ENCODE measurements around the gene DNAJC12.
"Not testable (repeated sequence)": the region's sequence is repeated elsewhere in the genome, so short reads cannot be mapped to it uniquely, and the experiment has no call there.

The DNAJC12 gene

DNA sequence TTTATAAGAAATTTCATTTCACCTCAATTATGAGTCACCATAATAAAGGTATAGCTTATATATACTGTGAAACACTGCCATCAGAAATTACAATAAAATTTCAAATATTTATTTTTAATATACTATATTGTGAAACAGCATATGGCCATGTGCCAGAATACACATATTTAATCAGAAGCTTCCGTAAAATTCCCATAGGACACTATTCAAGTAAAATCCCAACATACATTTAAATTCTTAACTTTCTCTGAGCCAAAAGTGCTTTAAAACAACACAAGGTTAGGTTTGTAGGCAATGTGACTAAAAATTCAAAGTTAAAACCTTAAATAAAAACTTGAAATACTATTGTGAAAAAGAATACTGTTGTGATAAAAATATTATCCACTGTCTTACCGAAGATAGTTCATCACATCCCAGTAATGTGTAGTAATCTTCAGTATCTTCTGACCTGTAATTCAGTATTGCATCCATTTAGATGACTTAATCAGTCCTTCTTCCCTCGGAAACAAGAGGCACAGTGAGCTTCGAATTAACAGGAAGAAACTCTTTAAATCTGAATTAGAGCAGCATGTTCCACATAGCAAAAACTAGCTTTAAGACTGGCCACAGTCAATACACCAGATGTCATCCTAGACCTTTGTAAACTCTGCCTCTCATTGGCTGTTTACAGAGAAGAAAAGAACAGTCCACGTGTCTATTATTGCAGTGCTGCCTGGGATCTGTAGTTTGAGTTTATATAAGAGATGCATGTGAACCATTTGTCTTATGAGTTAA lies at the start of gene DNAJC12:
Gene DNAJC12 (minus strand): TSS at position 648 of the 774 bp plus-strand sequence. CDS start 177 bp downstream, at position 471.
- DNase-seq (ENCODE audit: low spot score), result peak; percentile 22

DNA sequence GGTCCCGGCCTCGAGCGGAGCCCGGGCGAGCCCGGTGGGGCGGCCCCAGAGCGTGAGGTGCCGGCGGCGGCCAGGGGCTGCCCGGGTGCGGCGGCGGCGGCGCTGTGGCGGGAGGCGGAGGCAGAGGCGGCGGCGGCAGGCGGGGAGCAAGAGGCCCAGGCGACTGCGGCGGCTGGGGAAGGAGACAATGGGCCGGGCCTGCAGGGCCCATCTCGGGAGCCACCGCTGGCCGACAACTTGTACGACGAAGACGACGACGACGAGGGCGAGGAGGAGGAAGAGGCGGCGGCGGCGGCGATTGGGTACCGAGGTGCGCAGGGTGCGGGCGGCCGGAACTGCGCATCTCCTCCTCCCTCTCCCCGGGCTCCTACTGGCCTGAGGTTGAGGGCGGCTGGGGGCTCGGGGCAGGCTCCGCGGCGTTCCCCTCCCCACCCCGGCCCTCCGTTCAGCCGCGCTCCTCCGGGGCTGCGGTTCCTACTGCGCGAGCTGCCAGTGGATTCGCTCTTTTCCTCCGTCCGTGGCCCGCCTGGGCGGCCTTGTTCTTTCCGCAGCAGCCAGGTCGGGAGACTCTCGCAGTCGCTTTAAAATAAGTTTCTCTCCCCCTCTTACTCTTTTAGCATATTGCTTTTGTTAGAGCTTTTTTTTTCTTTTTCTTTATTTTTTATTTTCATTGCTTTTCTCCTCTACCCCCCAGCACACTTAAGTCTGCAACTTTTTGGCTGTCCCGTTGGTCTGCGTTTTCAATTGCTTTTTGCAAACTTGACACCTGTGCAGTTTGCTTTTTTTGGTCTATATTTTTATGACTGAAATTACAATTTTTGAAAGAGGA lies 47.1 kb upstream of the DNAJC12 start:
- DNase-seq (ENCODE audit: low spot score), result peak; percentile 65

DNA sequence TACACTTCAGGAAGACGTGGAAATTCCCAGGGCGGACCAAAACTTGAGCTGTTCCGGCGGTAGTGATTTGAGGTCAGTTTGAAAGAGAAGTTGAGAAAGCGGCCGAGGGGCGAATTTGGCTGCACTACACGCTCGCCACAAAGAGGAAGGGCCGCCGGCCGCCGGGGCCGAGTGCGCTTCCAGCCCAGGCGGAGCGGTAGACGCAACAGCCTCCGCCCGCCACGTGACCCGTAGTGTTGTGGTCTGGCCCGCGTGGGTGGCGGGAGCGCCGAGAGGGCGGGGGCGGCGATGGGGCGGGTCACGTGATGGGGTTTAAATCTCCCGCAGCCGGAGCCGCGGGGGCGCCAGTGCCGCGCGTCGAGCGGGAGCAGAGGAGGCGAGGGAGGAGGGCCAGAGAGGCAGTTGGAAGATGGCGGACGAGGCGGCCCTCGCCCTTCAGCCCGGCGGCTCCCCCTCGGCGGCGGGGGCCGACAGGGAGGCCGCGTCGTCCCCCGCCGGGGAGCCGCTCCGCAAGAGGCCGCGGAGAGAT lies 46.4 kb upstream of the DNAJC12 start, which contains the start of gene SIRT1:
Gene SIRT1 (plus strand): TSS at position 344 of the 529 bp plus-strand sequence. CDS start 66 bp downstream, at position 410.
- DNase-seq (ENCODE audit: low spot score), result peak; percentile 96

DNA sequence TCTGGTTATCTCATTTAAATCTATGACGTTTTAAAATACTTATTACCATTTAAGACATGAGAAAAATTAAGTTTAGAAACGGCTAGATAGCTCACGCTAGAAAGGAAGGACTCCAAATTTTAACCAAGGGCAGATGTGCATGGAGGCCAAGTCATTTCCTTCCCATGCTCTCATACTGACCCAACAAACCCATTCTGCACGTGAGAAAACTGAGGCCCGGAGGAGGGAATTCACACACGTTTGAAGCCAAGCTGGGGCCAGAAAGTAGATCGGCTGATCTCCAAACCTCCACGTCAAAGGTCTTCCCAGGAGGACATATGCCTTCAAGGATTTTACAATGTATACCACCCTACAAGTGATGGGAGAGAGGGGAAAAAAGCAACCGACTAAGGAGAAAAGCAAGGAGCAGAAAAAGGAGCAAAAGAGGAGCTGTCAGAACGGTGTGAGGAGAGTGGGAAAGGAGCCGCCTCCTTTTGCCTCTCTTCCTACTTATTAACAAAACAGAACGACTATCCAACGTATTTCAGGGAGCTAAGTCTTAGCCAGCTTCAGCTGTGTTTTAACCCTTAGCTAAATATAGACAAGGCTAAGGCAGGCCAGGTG lies 45.8 kb upstream of the DNAJC12 start:
- no peak for DNase-seq (ENCODE audit: low spot score)

DNA sequence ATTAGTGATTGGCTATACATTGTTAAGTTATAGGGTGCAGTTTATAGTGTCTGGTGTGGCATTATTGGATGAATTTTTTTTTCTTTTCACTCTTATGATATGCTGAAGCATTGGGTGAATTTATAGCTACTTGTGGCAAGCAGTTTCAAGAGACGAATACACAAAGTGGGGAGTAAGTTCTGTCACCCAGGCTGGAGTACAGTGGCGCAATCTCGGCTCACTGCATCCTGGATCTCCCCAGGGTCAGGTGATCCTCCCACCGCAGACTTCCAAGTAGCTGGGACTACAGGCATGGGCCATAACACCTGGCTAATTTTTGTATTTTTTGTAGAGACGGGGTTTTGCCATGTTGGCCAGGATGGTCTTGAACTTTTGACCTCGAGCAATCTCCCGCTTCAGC lies 40.1 kb upstream of the DNAJC12 start:
- no peak for DNase-seq (ENCODE audit: low spot score)

DNA sequence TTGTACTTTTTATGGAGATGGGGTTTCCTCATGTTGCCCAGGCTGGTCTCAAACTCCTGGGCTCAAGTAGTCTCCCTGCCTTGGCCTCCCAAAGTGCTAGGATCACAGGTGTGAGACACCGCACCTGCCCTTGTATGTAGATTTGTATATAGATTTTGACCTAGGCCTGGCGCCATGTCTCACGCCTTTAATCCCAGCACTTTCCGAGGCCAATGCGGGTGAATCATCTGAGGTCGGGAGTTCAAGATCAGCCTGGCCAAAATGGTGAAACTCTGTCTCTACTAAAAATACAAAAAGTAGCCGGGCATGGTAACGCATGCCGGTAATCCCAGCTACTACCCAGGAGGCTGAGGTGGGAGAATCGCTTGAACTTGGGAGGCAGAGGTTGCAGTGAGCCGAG lies 39.4 kb upstream of the DNAJC12 start:
- not testable (repeated sequence) for DNase-seq (ENCODE audit: low spot score)

DNA sequence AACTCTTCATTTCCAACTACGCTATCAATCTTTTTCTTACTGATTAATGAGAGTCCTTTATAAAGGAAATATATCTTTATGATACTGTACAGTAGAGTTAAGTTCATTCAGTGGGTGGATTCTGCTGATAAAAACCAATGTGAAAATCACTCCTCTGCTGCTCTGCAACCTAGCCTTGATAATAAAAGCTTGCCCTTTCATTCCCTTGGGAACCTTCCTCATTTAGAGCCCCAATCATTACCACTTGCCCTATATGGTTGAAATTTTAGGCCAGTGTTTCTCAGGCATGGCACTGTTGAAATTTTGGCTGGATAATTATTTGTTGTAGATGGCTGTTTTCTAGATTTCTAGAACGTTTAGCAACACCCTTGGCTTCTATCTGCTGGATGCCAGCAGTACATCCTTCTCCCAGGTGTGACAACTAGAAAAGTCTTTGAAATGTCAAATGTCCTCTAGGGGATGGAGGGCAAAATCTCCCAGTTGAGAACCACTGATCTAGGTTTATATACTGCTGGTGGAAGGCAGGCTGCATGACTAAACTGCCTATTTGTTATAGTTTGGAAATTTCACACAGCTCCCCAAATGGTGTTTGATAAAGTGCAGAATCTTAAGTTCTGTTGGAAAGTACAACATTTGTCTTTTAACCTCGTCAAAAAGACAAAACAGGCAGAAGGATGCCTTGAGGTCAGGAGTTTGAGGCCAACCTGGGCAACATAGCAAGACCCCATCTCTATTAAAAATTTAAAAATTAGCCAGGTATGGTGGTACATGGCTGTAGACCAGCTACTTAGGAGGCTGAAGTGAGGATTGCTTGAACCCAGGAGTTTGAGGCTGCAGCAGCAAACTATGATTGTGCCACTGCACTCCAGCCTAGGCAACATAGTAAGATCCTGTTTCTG lies 37.6 kb upstream of the DNAJC12 start:
- no peak for DNase-seq (ENCODE audit: low spot score)

DNA sequence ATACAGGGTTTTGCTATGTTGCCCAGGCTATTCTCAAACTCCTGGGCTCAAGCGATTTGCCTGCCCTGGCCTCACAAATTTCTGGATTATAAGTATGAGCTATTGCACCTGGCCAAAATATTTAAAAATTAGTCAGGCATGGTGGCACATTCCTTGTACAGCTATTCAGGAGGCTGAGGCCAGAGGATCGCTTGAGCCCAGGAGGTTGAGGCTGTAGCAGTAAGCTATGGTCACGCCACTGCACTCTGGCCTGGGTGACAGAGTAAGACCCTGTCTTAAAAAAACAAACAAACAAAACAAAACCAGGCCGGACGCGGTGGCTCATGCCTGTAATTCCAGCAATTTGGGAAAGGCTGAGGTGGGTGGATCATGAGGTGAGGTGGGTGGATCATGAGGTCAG lies 32.0 kb upstream of the DNAJC12 start:
- no peak for DNase-seq (ENCODE audit: low spot score)

DNA sequence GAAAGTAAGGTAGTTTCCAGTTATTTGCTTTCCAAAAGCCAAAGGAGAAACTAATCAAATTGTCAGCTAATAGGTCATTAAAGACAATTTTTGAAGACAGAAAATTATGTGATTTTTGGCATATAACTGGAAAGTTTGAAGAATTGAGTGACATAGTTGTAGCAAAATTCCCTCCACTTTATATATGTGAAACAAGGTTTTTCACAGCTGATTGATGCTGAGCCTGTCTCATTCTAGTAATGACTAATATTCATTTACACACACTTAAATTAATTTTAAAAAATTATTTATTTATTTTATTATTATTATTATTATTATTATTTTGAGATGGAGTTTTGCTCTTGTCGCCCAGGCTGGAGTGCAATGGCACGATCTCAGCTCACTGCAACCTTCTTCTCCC lies 30.1 kb upstream of the DNAJC12 start:
- DNase-seq (ENCODE audit: low spot score), result no peak

DNA sequence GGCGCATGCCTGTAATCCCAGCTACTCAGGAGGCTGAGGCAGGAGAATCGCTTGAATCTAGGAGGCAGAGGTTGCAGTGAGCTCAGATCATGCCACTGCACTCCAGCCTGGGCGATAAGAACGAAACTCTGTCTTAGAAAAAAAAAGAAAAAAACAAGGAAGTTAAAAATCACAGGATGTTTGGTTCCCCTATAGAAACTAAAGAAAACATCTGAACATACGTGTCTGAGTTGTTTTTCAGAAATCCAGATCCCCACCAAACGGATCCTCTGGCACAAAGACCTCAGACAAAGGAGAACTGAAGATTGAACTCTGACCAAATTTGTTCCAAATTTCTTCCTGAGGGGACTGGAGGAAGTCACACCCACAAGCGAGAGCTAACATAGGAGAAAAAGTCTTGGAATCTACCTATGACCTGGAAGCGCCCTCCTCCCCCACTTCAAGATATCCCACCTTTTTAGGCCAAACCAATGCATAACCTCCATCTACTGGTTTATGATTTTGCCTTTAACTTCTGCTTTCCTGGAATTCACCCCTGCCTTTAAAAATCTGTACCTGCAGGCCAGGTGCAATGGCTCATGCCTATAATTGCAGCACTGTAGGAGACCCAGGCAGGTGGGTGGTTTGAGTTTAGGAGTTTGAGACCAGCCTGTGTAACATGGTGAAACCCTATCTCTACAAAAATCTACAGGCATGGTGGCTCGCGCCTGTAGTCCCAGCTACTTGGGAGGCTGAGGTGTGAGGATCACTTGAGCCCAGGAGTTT lies 26.8 kb upstream of the DNAJC12 start:
- no peak for DNase-seq (ENCODE audit: low spot score)

DNA sequence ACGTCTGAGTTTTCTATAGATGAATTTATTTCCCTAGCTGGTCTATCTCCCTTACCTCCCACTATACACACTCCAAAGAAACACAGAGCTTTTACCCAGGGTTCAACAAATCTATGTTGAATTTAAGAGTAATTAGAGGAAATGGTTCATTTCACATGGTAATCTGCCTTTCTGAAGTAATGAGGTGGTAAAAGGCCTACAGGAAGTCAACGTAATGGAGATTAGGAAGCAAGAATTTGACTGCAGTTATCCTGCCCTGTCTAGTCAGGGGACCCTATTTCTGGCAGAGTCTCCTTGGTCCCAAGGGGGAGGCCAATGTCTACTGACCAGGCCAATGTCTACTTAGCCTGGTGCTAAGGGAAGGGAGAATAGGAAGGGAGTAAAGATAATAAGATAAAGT lies 25.1 kb upstream of the DNAJC12 start:
- no peak for DNase-seq (ENCODE audit: low spot score)

DNA sequence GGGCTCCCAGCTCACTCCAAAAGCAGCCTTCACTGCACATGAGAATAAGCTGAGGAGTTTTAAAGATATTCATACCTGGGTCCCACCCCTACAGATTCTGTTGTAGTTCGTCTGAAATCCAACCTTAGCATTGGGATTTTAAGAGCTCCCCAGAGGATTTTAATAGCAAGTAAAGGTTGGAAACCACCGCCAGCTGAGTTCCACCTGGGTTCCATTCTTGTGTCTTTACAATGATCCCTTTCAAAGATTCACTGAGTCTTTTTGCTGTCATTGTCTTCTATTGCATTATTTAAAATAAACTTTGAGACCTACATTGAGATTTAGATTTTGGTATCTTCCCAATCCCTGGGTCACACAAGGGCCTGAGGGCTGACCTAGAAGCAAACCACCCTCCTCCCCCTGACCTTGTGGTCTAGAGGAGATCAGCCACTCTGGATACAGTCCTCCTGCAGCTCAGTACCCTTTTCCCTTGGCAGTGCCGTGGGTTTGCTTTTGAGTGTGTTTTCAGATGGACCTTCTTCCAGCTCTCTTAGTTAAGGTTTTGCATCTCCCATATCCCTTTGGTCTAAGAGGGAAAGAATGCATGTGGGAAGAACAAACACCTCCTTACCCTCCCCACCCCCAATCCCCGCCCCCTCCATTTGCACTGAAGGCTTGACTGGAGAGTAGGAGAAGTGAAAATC lies 23.9 kb upstream of the DNAJC12 start:
- no peak for DNase-seq (ENCODE audit: low spot score)

DNA sequence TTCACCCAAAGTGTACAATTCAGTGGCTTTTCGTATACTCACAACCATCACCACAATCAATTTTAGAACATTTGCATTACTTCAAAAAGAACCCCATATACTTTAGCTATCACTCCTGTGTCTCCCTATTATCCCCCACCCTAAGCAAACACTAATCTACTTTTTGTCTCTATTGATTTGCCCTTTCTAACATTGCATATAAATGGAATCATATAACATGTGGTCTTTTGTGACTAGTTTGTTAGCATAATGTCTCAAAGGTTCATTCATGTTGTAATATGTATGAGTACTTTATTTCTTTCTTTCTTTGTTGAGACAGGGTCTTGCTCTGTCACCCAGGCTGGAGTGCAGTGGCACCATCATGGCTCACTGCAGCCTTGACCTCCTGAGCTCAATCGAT lies 21.0 kb upstream of the DNAJC12 start:
- no peak for DNase-seq (ENCODE audit: low spot score)

DNA sequence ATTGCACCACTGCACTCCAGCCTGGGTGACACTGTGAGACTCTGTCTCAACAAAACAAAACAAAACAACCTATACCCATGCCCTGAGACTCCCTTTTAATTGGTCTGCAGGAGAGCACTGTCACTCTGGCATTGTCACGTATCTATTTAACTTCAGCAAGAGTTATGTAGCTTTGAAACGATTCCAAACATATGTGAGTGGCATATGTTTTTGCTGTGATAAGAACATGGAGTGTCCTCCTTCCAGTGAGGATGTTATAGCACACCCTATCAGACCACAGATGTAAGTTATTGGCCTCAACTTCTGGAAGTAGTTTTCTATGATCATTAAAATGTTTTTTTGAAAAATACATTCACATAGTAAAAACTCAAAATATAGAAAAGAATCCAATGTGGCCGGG lies 15.5 kb upstream of the DNAJC12 start:
- peak; percentile 95 for DNase-seq (ENCODE audit: low spot score)

DNA sequence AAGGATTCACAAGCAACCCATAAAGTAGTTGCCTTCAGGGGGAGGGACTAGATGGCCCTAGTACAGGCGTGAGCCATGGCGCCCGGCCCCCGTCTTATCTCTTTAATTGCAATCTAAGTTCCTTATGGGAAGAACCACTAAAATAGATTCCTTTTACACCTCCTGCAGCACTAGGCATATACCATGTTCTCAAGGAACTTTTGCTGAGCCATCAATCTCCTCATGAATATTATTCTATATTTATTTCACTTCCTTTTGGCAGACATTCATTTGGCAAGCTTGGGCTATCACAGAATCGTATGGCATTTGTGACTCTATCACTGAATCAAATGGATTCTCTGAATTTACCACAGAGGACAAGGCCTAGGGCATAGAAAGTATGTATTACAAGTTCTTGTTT lies 14.8 kb upstream of the DNAJC12 start:
- DNase-seq (ENCODE audit: low spot score), result peak; percentile 34

DNA sequence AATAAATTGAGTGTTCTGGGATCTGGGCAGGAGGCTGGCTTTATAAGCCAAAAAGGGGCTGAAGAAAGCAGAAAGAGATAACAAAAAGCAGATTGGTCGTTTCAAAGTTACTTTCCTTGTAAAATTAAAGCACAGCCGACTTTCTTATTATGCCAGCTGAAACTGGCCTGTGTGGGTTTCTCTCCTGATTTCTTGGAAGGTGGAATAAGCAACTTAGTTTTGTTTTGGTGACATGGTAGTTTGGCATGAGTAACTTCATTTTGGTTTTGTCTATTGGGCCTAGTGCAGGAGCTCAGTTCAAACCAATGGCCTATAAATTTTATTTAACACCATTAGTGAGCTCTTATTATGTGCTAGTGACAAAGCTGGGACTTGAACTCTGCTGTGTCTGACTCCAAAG lies 13.2 kb upstream of the DNAJC12 start:
- DNase-seq (ENCODE audit: low spot score), result no peak

DNA sequence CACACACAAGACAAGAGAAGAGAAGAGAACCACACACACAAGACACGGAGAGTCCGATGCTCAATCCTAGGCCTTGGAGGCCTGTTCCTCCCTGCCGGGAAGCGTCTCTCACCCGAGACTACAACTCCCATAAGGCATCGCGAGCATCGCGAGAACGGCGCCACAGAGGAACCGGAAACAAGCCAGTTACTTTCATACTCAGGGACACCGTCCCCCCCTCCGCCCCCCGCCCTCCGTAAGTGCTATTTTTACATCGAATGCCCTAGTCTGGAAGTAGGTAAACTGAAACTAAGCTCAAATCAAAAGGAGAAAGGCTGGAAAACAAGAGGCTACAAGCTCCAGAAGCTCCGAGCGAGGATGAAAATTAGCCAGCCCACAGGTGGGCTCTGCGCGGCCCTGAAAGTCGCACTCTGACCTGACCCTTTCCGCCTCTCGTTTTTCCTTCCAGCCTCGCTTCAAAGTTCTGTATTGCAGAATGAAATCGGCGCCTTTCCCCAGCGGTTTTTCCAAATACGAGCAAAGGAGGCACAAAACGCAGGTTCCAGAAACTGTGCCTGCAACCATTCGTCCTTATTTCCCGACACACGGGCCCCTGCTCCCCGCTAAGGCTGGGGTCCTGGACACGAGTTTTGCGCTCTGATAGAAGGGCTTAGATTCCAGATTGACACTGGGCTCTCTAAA lies 11.5 kb upstream of the DNAJC12 start:
- peak; percentile 94 for DNase-seq (ENCODE audit: low spot score)

DNA sequence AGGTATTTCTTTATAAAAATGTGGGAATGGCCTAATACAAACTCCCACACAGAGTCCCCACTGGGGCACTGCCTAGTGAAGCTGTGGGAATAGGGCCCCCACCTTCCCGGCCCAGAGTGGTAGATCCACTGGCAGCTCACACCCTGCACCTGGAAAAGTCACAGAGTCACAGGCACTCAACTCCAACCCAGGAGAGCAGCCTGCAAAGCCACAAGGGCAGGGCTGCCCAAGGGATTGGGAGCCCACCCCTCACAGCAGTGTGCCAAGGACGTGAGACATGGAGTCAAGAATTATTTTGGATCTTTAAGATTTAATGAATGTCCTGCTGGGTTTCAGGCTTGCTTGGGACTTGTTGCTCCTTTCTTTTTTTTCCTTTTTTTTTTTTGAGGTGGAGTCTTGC lies 5.3 kb upstream of the DNAJC12 start:
- no peak for DNase-seq (ENCODE audit: low spot score)

DNA sequence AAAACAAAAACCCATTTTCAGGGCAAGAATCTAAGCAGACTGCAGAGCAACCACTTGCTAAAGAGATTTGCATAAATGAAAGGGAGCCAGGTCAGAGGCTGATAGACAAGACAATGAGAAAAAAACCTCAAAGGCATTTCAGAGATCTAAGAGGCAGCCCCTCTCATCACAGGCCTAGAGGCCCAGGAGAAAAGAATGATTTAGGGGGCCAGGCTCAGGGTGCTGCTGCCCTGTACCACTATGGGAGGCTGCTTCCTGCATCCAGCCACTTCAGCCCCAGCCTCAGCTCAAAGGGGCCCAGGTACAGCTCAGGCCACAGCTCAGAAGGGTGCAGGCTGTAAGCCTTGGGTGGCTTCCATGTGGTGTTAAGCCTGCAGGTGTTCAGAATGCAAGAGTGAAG lies 3.7 kb upstream of the DNAJC12 start:
- DNase-seq (ENCODE audit: low spot score), result no peak

DNA sequence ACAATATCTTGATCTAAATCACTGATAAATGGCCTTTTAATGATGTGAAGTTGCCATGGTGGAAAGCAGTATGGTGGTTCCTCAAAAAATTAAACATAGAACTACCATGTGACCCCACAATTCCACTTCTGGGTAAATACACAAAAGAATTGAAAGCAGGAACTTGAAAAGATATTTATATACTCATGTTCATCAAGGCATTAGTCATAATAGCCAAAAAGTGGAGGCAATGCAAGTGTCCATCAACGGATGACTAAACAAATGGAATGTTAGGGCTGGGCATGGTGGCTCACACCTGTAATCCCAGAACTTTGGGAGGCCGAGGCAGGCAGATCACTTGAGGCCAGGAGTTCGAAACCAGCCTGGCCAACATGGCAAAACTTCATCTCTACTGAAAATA lies 2.0 kb upstream of the DNAJC12 start:
- DNase-seq (ENCODE audit: low spot score), result no peak

All from hematopoietic multipotent progenitor cell treated with erythropoietin and hydrocortisone succinate and interleukin-3 and kit ligand, for 15 days (in vitro differentiated cells).